B cell (primary cell): ENCODE measurements around the gene CCNA2. TPM values are rescaled to one million over a fixed set of nuclear protein-coding genes. Genes with fewer than 3 reads are reported as not detected.

Experiments used
- ATAC-seq: fragments of 200-7000 bp; cut with Tn5 transposase; one replicate; pipeline ENCODE4 v1.10.0; 2021; ENCODE audit warnings: low read depth, mild to moderate bottlenecking, moderate number of reproducible peaks, moderate library complexity
- CTCF ChIA-PET: fragments of 350-600 bp; sonication (Branson Sonifier 250); formaldehyde crosslinking; loops from one replicate; lab custom pipeline; 2021; ENCODE audit warnings: antibody characterized with exemption, inconsistent platforms; lab: Charles Lee
- POLR2A ChIA-PET: fragments of 350-600 bp; sonication (Branson Sonifier 250); formaldehyde crosslinking; loops from one replicate; lab custom pipeline; 2021; ENCODE audit warnings: antibody characterized with exemption; lab: Charles Lee
- DNase-seq: peaks from one replicate; pipeline ENCODE4 v3.0.0; 2013
- H2AFZ ChIP-seq: 2 replicates; pipeline ENCODE4 v1.6.1; 2012; ENCODE audit warnings: mild to moderate bottlenecking, low read depth, low read length; ENCODE audit not compliant: insufficient read depth, poor library complexity, severe bottlenecking
- H3K27ac ChIP-seq, 2 donors: 1 replicate in 1 of 2; 2 replicates in 1 of 2; pipeline ENCODE4 v1.5.1; 2012 to 2013; ENCODE audit warnings: low read length in 2 of 2, mild to moderate bottlenecking in 2 of 2, moderate library complexity in 1 of 2
- H3K27me3 ChIP-seq, 4 experiments: fragments of 200-600 bp in 1 of 4; sonication (generic) in 1 of 4; replicated peaks in 1 of 4; 1 replicate in 2 of 4; 2 replicates in 2 of 4; pipeline versions ENCODE4 v1.6.1 to v1.7.0; 2013 to 2016; ENCODE audit warnings: low read length in 3 of 4, mild to moderate bottlenecking in 2 of 4, mixed read lengths in 1 of 4, moderate library complexity in 1 of 4; ENCODE audit not compliant: insufficient read depth in 4 of 4, control insufficient read depth in 3 of 4; ENCODE audit errors: control extremely low read depth in 1 of 4
- H3K36me3 ChIP-seq, 2 experiments: replicated peaks in 1 of 2; 1 replicate in 1 of 2; 2 replicates in 1 of 2; pipeline versions ENCODE4 v1.6.1 to v1.7.1; 2013; ENCODE audit warnings: low read length in 1 of 2; ENCODE audit not compliant: insufficient read depth in 2 of 2, control insufficient read depth in 1 of 2; ENCODE audit errors: control extremely low read depth in 1 of 2, extremely low read depth in 1 of 2
- H3K4me1 ChIP-seq, 2 donors: fragments of 200-600 bp in 1 of 2; sonication (generic) in 1 of 2; 1 replicate in 1 of 2; 2 replicates in 1 of 2; pipeline versions ENCODE4 v1.5.1 to v1.6.1; 2013 to 2017; ENCODE audit warnings: low read length in 2 of 2; ENCODE audit not compliant: control insufficient read depth in 2 of 2, insufficient read depth in 2 of 2
- H3K4me2 ChIP-seq: replicated peaks from 2 replicates; pipeline ENCODE3; 2012; ENCODE audit warnings: mild to moderate bottlenecking, low read depth, low read length; ENCODE audit not compliant: poor library complexity, severe bottlenecking
- H3K4me3 ChIP-seq, 5 experiments: fragments of 200-600 bp in 1 of 5; sonication (generic) in 1 of 5; 1 replicate in 3 of 5; 2 replicates in 2 of 5; pipeline versions ENCODE4 v1.5.1 to v1.7.0; 2011 to 2016; ENCODE audit warnings: low read length in 4 of 5, mild to moderate bottlenecking in 4 of 5, low read depth in 2 of 5, control low read depth in 1 of 5, moderate library complexity in 1 of 5; ENCODE audit not compliant: insufficient read depth in 1 of 5; ENCODE audit errors: control extremely low read depth in 1 of 5, extremely low read depth in 1 of 5
- H3K79me2 ChIP-seq: fragments of 200-600 bp; sonication (generic); one replicate; pipeline ENCODE4 v1.6.0; 2016; ENCODE audit warnings: low read length; ENCODE audit not compliant: control insufficient read depth, insufficient read depth
- H3K9ac ChIP-seq: fragments of 200-600 bp; sonication (generic); 2 replicates; pipeline ENCODE4 v1.6.1; 2017; ENCODE audit warnings: mild to moderate bottlenecking, low read length, moderate library complexity
- H3K9me3 ChIP-seq, 3 donors: one replicate each; pipeline versions ENCODE4 v1.6.1 to v1.7.1; 2013; ENCODE audit warnings: low read length in 2 of 3; ENCODE audit not compliant: control insufficient read depth in 2 of 3, insufficient read depth in 1 of 3; ENCODE audit errors: control extremely low read depth in 1 of 3
- H4K20me1 ChIP-seq: 2 replicates; pipeline ENCODE4 v1.6.0; 2012; ENCODE audit warnings: mild to moderate bottlenecking, low read length; ENCODE audit not compliant: insufficient read depth, control insufficient read depth, poor library complexity, severe bottlenecking
- H3K27ac Mint-ChIP-seq: one replicate; pipeline ENCODE4 v1.8.0; 2021; ENCODE audit warnings: mixed read lengths
- H3K27me3 Mint-ChIP-seq: one replicate; pipeline ENCODE4 v1.8.0; 2021; ENCODE audit warnings: mixed read lengths
- H3K4me1 Mint-ChIP-seq: one replicate; pipeline ENCODE4 v1.8.0; 2021; ENCODE audit warnings: mixed read lengths
- H3K4me3 Mint-ChIP-seq: one replicate; pipeline ENCODE4 v1.8.0; 2021; ENCODE audit warnings: mixed read lengths
- H3K9me3 Mint-ChIP-seq: one replicate; pipeline ENCODE4 v1.8.0; 2022; ENCODE audit warnings: mixed read lengths; ENCODE audit not compliant: insufficient read depth
- EZH2 ChIP-seq: IDR thresholded peaks from 2 replicates; pipeline ENCODE4 v1.6.1; 2012; ENCODE audit warnings: borderline replicate concordance, low read depth, mild to moderate bottlenecking, moderate library complexity, low read length; ENCODE audit not compliant: insufficient read depth, poor library complexity, severe bottlenecking
- WGBS: methylation state at CpG from one replicate; pipeline ENCODE4 v1.1.5; 2013; ENCODE audit warnings: missing lambda C conversion rate; ENCODE audit not compliant: insufficient coverage; 5-methylcytosine and 5-hydroxymethylcytosine counted together
- intact Hi-C: fragments of 100-400 bp; cut with micrococcal nuclease; formaldehyde crosslinking; loops from one replicate; pipeline ENCODE4 v1.10.0; 2022
- polyA plus RNA-seq: library from polyadenylated mRNA; depleted of rRNA; stranded (reverse); fragments of >200 nt; gene quantifications from 2 replicates; pipeline ENCODE4 v1.2.3, GENCODE V29; 2012
- total RNA-seq, 2 donors: library from RNA; stranded (reverse); fragments of 120-200 nt in 1 of 2; gene quantifications; 1 replicate in 1 of 2; 2 replicates in 1 of 2; pipeline versions ENCODE4 v1.2.3 to v1.2.4, GENCODE V29; 2013 to 2022
- TF ChIP-seq, protein P1 (sequence below): fragments of 200-600 bp; IDR thresholded peaks from one replicate; pipeline ENCODE4 v1.8.0; 2022; ENCODE audit warnings: antibody characterized with exemption, mild to moderate bottlenecking

CCNA2 gene
- total and polyA plus RNA-seq, 2 donors (not counting 1 experiment from before 2014, with no cell fraction given), result 0.84 to 0.94 TPM

DNA sequence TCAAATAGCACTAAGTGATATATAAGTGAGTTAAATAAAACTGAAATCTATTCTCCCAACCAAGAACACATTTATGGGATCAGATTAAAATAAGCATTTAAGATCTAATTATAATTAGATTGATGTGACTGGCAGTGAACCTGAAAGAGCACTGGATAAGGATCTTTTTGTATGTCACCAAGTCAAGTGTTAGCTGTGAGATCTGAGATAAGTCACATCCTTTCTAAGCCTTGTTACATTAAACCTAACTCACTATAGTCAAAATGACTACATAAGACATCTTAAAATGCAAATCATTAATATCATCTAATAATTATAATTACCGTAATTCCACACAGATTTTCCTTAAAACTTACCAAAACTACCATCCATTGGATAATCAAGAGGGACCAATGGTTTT, 1.6 kb downstream of the CCNA2 start:
- Histone ChIP-seq H3K9ac (peak overlapping the region; percentile 91), H3K4me1 (peaks cover 8 to 10% of the 10 kb centered on the region in 2 donors), H3K27me3 (no peaks in the 10 kb centered on the region), H4K20me1 (no peaks in the 10 kb centered on the region), H3K27ac (no peak overlapping the region), H3K9me3 (no peaks in the 10 kb centered on the region), H3K79me2 (peaks cover 9% of the 10 kb centered on the region), H3K4me2 (peak overlapping the region; percentile 100), H3K4me3 (no peak overlapping the region), H3K36me3 (peaks cover 2 to 11% of the 10 kb centered on the region in 2 experiments), H2AFZ (no peak overlapping the region)
- TF ChIP-seq, protein P1, sequence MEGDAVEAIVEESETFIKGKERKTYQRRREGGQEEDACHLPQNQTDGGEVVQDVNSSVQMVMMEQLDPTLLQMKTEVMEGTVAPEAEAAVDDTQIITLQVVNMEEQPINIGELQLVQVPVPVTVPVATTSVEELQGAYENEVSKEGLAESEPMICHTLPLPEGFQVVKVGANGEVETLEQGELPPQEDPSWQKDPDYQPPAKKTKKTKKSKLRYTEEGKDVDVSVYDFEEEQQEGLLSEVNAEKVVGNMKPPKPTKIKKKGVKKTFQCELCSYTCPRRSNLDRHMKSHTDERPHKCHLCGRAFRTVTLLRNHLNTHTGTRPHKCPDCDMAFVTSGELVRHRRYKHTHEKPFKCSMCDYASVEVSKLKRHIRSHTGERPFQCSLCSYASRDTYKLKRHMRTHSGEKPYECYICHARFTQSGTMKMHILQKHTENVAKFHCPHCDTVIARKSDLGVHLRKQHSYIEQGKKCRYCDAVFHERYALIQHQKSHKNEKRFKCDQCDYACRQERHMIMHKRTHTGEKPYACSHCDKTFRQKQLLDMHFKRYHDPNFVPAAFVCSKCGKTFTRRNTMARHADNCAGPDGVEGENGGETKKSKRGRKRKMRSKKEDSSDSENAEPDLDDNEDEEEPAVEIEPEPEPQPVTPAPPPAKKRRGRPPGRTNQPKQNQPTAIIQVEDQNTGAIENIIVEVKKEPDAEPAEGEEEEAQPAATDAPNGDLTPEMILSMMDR, result no peak
- Mint-ChIP-seq H3K4me3 (peak overlapping the region; percentile 90), H3K9me3 (no peaks in the 10 kb centered on the region), H3K27me3 (no peaks in the 10 kb centered on the region), H3K27ac (no peak overlapping the region), H3K4me1 (peaks cover 16% of the 10 kb centered on the region)
- ChIA-PET CTCF (no interaction called here), POLR2A (no interaction called here)
- ATAC-seq, result no peak
- WGBS, result no CpG with 5 or more reads among the region's 1 CpG
- no peak for DNase-seq
- intact Hi-C loops, result loop anchor here (5.0 kb wide), 1 partner anchor 1100 kb away; the partner anchor contains the start of gene NUDT6

DNA sequence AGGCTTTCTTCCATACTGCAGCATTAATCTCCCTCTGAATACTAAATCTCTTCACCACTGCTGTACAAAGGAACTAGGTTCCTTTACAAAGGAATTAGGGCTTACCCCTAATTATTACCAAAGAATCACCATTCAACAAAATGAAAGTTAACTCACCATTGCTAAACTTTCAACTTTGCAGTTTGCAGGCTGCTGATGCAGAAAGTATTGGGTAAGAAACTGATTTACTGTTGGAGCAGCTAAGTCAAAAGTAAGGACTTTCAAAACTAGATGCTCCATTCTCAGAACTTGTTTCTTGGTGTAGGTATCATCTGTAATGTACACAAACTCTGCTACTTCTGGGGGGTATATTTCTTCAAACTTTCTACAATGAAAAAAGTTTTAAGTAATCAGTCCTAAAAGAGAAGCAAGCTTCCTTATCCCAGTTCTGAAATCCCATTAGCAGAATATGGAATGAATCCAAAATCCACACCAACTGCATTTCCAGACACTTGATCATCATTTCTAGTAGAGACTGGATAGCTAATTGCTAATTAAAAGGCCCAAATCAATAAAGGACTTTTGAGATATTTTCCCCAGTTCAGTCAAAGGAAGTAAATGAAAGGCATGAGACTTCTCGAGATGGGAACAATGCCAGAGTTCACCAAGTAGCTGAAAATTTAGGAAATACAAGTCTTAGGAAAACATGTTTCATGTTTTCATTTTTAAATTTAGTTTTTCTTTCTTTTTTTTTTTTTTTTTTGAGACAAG, 4.3 kb downstream of the CCNA2 start:
- H3K9me3 Mint-ChIP-seq, result no peaks in the 10 kb centered on the region
- no peak overlapping the region for H3K4me3 Mint-ChIP-seq
- Histone ChIP-seq H3K9ac (no peak overlapping the region), H3K4me1 (peaks cover 8 to 9% of the 10 kb centered on the region in 2 donors), H3K79me2 (peaks cover 9% of the 10 kb centered on the region), H3K27ac (no peak overlapping the region), H3K27me3 (no peaks in the 10 kb centered on the region), H3K4me3 (no peak overlapping the region), H2AFZ (no peak overlapping the region), H3K9me3 (no peaks in the 10 kb centered on the region), H3K36me3 (peaks cover 2 to 30% of the 10 kb centered on the region in 2 experiments), H4K20me1 (no peaks in the 10 kb centered on the region), H3K4me2 (no peak overlapping the region)
- TF ChIP-seq, protein P1, result no peak
- TF ChIP-seq EZH2, result no peak
- H3K27ac Mint-ChIP-seq, result no peak overlapping the region
- peaks cover 16% of the 10 kb centered on the region for H3K4me1 Mint-ChIP-seq
- CTCF ChIA-PET, result no interaction called here
- intact Hi-C loops, result no loop called here
- POLR2A ChIA-PET, result no interaction called here
- ATAC-seq (no peak), DNase-seq (no peak)
- WGBS, result no CpG with 5 or more reads among the region's 1 CpG
- H3K27me3 Mint-ChIP-seq, result no peaks in the 10 kb centered on the region
